ENCODE measurements around the gene TET2.
A peak's percentile ranks its signal among the peaks of the same experiment; 100 is the strongest.
"Not testable (repeated sequence)": the region's sequence is repeated elsewhere in the genome, so short reads cannot be mapped to it uniquely, and the experiment has no call there.

Gene TET2

GRCh38 chr4:105240037-105240436 lies 93.4 kb downstream of the TET2 start:
- no peak for FAIRE-seq

- no peak for FAIRE-seq
Observed at GRCh38 chr4:105241451-105241850, 94.8 kb downstream of the TET2 start.

- no peak for FAIRE-seq
Observed at GRCh38 chr4:105243446-105243845, 96.8 kb downstream of the TET2 start.

GRCh38 chr4:105246712-105247111 lies 100.0 kb downstream of the TET2 start:
- peak; percentile 99 for FAIRE-seq

GRCh38 chr4:105248613-105249012 lies 101.9 kb downstream of the TET2 start:
- FAIRE-seq: no peak

GRCh38 chr4:105257817-105258495 lies 111.3 kb downstream of the TET2 start:
- FAIRE-seq: no peak

GRCh38 chr4:105265689-105266088 lies 119.0 kb downstream of the TET2 start:
- no peak for FAIRE-seq

GRCh38 chr4:105267280-105267679 lies 120.6 kb downstream of the TET2 start:
- no peak for FAIRE-seq

GRCh38 chr4:105272002-105272401 lies 125.3 kb downstream of the TET2 start:
- no peak for FAIRE-seq

- FAIRE-seq: no peak
Observed at GRCh38 chr4:105273230-105273629, 126.6 kb downstream of the TET2 start.

GRCh38 chr4:105274090-105274489 lies 127.4 kb downstream of the TET2 start:
- no peak for FAIRE-seq

GRCh38 chr4:105274504-105274903 lies 127.8 kb downstream of the TET2 start:
- FAIRE-seq: no peak

GRCh38 chr4:105276361-105277104 lies 129.9 kb downstream of the TET2 start:
- FAIRE-seq: no peak

GRCh38 chr4:105277702-105278101 lies 131.0 kb downstream of the TET2 start:
- FAIRE-seq: no peak

- FAIRE-seq: no peak
Observed at GRCh38 chr4:105279314-105279713, 132.6 kb downstream of the TET2 start.

- FAIRE-seq: no peak
Observed at GRCh38 chr4:105280338-105281123, 133.9 kb downstream of the TET2 start.

- no peak for FAIRE-seq
Observed at GRCh38 chr4:105281124-105281415, 134.4 kb downstream of the TET2 start.

- FAIRE-seq: no peak
Observed at GRCh38 chr4:105282489-105282888, 135.8 kb downstream of the TET2 start.

- no peak for FAIRE-seq
Observed at GRCh38 chr4:105283501-105283900, 136.8 kb downstream of the TET2 start.

- FAIRE-seq: no peak
Observed at GRCh38 chr4:105288121-105288520, 141.4 kb downstream of the TET2 start.

GRCh38 chr4:105291925-105292324 lies 145.2 kb downstream of the TET2 start:
- FAIRE-seq: no peak

- FAIRE-seq: no peak
Observed at GRCh38 chr4:105293360-105293759, 146.7 kb downstream of the TET2 start.

- FAIRE-seq: no peak
Observed at GRCh38 chr4:105296672-105297071, 150.0 kb downstream of the TET2 start.

- FAIRE-seq: not testable (repeated sequence)
Observed at GRCh38 chr4:105299027-105299426, 152.4 kb downstream of the TET2 start.

All from endometrium (tissue), 2 donors.